SK-MEL-5 (cell line): ENCODE results near the gene TMSB15B. TPM values are rescaled to one million over a fixed set of nuclear protein-coding genes. Genes with fewer than 3 reads are reported as not detected.
"Not testable (repeated sequence)": the region's sequence is repeated elsewhere in the genome, so short reads cannot be mapped to it uniquely, and the experiment has no call there.

Experiments used
- DNase-seq: peaks from one replicate; pipeline ENCODE4 v3.0.0-alpha.2; 2016; ENCODE audit warnings: low read depth, low spot score
- in situ Hi-C: cut with HindIII; loops from 2 replicates; pipeline ENCODE4 v1.10.0; 2016; ENCODE audit warnings: low sequenced_read_pairs, high pct_unique_total_duplicates, low pct_unique_long_range_greater_than_20kb
- polyA plus RNA-seq, 2 experiments: library from polyadenylated mRNA; depleted of rRNA; stranded (reverse); fragments of >200 nt; gene quantifications; 2 replicates each; pipeline ENCODE4 v1.2.3, GENCODE V29; 2015
- total RNA-seq: library from RNA; depleted of rRNA; stranded (reverse); fragments of >200 nt; shearing (Covaris generic); gene quantifications from 2 replicates; pipeline ENCODE4 v1.2.3, GENCODE V29; 2014; rRNA removed

The TMSB15B gene
- 5.3 and 5.5 TPM in 2 replicates for total RNA-seq
- polyA plus RNA-seq (2015; cell fraction: cytosol; rRNA removed), result 1.8 and 2.3 TPM in 2 replicates
- 2.5 and 5.0 TPM in 2 replicates for polyA plus RNA-seq (2015; cell fraction: nucleus; rRNA removed)

DNA sequence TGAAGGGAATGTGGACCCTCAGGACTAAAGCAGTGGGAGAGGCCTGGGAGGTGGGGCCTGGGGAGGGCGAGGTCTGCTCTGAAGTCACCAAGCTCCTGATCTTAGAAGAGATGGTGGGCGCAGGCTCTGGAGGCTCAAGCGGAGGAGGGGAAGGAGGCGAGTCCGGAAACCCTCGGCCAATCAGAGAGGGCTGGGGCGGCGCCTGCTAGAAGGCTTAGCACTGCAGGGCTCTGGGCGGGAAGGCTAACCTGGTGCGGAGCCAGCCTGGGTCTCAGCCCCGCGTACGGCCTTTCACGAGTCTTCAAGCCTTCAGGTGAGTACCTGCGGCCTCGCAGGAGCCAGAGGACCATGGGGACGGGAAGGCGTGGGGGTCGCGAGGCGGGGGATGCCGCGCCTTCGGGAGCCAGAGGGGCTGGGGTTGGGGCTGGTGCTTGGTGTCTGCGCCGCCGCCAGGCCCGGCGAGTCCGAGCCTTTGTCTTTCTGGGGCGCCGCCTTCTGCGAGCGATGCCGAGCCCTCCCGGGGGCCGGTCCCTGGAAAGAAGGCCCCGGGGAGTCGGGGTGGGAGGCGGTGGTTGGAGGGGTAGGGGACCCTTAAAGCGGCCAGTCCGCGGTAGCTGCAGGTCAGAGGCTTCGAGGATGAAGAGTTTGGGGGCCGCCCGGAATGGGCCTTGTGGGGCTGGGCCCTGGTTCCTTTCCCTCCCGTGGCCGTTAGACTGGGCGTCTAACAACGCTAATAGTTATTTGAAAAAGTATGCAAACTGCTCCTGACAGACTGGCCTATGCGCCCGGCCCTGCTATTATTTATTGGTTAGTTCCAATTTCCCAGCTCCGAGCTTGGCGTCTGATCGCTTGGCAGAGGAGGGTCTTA, at the start of gene TMSB15B:
Gene TMSB15B (plus strand): TSS at position 217 of the 868 bp plus-strand sequence.
- DNase-seq, in situ Hi-C loops: not testable (repeated sequence)

DNA sequence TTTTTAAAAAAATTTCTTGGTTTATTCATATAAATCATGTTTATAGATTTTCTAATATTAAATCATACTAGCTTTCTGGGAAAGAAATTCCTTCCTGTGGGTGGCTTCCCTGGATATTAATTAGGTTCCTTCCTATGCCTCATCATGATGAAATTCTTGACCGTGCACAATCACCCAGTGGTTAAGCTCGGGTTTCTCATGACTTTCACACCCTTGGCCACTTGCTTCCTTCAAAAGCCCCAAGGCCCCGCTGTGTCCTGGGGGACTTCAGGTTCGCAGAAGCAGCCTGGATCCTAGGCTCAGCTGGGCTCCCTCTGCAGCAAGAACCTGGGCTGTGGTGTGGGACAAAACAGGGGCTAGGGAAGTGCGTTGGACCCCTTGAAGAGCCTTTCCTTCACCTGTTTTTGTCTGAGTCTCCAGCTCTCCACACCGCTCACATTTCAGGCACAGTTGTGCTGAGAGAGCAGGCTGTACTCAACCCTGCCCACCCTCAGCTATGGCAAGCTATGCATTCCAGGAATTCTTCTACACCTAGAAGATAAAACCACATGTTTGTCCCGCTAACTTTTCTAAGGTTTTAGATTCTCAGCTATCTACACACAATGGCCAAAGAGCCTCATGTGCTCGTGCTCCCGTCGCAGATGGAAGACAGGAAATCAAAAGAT, 48.9 kb upstream of the TMSB15B start:
- in situ Hi-C loops, result no loop called here
- DNase-seq, result no peak

DNA sequence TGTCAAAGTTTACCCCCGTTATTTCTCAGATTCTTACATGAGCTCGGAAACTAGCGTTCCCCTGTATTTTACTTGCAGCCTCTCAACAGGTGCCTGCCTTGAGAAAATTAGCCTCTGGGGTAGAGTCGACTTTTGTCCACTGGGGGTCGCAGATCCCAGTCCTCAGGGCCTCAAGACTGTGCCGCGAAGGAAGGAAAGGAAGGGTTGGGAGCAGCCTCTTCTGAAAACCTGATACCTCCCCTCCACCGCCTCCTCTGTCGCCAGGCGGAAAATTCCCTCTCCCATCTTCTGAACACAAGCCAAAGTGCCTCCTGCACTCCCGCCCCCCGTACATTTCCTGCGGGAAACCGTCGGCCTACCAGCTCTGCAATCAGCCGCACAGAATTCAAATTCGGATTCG, 44.4 kb upstream of the TMSB15B start:
- DNase-seq, result peak; percentile 69
- in situ Hi-C loops, result no loop called here

- in situ Hi-C loops, result no loop called here
- peak; percentile 43 for DNase-seq
These were observed 43.7 kb upstream of the TMSB15B start for GRCh38 chrX:103918571-103919269.

- DNase-seq, result peak; percentile 60
- in situ Hi-C loops, result no loop called here
These were observed 43.2 kb upstream of the TMSB15B start for GRCh38 chrX:103919270-103919637.

DNA sequence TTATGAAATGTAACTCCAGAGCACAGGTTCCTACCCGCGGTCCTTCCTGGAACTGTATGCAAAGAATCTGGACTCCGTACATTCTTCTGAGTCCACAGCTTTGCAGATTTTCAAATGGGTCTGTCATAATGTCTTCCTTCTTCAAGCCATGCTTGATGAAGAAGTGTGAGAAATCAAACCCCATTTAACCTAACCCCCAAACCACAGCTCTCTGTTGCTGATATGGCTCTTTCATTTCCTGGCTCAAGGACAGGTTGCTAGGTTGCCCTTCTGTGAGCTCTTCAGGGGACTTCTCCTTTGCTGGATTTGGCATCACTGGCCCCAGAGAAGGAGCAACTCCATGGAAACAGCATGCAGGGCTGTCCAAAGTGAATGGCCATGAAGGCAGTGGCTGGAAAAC, 41.9 kb upstream of the TMSB15B start:
- in situ Hi-C loops, DNase-seq: not testable (repeated sequence)

GRCh38 chrX:103927030-103927429, 35.4 kb upstream of the TMSB15B start:
- in situ Hi-C loops, result no loop called here

GRCh38 chrX:103927633-103928032, 34.8 kb upstream of the TMSB15B start:
- DNase-seq, result no peak
- in situ Hi-C loops, result no loop called here

More at GRCh38 chrX:103927030-103927429, 35.4 kb upstream of the TMSB15B start:
- DNase-seq, result no peak

GRCh38 chrX:103932133-103932532, 30.3 kb upstream of the TMSB15B start:
- no peak for DNase-seq
- in situ Hi-C loops, result no loop called here

DNA sequence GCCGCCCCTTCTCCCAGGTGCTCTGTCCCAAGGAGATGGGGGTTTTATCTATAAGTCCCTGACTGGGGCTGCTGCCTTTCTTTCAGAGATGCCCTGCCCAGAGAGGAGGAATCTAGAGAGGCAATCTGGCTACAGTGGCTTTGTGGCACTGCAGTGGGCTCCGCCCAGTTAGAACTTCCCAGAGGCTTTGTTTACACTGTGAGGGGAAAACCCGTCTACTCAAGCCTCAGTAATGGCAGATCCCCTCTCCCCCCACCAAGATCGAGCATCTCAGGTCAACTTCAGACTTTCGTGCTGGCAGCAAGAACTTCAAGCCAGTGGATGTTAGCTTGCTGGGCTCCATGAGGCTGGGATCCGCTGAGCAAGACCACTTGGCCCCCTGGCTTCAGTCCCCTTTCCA, 22.2 kb upstream of the TMSB15B start:
- not testable (repeated sequence) for DNase-seq

GRCh38 chrX:103941201-103941975, 21.0 kb upstream of the TMSB15B start:
- in situ Hi-C loops, result no loop called here
- peak; percentile 59 for DNase-seq

More for the DNA sequence above, 22.2 kb upstream of the TMSB15B start:
- in situ Hi-C loops, result not testable (repeated sequence)

DNA sequence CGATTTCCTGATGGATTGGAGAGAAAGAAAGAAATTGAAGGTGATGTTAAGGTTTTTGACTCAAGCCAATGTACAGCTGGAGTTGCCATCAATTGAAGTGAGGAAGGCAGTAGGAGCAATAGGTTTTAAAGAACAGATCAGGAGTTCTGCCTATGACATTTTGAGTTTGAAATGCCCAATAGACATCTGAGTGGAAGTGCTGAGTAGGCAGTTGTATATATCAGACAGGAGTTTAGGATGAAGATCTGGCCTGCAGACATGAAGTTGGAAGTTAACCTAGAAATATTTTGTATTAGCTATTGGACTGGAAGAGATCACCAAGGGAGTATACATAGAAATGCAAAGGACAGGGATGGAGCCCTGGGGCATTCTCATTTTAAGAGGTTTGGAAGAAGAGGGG, 12.9 kb upstream of the TMSB15B start:
- no peak for DNase-seq
- in situ Hi-C loops, result no loop called here

GRCh38 chrX:103953353-103953752, 9.1 kb upstream of the TMSB15B start:
- in situ Hi-C loops, result no loop called here

DNA sequence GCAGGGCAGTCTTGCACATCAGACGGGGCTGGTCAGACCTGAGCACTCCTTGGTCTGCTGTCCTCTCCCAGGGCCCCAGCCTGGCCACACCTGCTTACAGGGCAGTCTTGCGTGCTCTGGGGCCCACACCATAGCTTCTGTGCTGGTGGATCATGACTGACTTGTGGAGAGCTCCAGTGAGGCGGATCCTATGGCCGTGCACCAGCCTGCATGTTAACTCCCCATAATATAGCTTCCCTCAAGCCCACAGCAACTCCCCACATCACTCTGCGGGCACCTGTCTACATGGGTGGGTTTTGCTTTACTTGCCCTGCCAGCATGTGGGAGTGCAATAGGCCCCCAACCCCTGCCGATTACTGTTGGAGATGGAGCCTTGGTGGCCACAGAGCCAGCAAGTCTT, 8.2 kb upstream of the TMSB15B start:
- in situ Hi-C loops, result no loop called here
- DNase-seq, result no peak

More at GRCh38 chrX:103953353-103953752, 9.1 kb upstream of the TMSB15B start:
- no peak for DNase-seq

- in situ Hi-C loops, DNase-seq: not testable (repeated sequence)
These were observed 1.8 kb upstream of the TMSB15B start for GRCh38 chrX:103960599-103960998.

- DNase-seq, in situ Hi-C loops: not testable (repeated sequence)
These were observed 21.1 kb downstream of the TMSB15B start for GRCh38 chrX:103983508-103983907.

- in situ Hi-C loops, result no loop called here
- no peak for DNase-seq
These were observed 36.8 kb downstream of the TMSB15B start for GRCh38 chrX:103999234-103999633.
